GM12891 (cell line): ENCODE results near the gene CEBPG.

Experiments used
- PAX5 ChIP-seq: IDR thresholded peaks from 2 replicates; pipeline ENCODE4 v1.6.1; 2011; ENCODE audit warnings: low read length, moderate library complexity, mild to moderate bottlenecking; ENCODE audit not compliant: insufficient read depth, severe bottlenecking
- POLR2A ChIP-seq: IDR thresholded peaks from 2 replicates; pipeline ENCODE4 v1.6.1; 2011; ENCODE audit warnings: low read depth, low read length, control low read depth
- POLR2AphosphoS5 ChIP-seq: IDR thresholded peaks from 2 replicates; pipeline ENCODE4 v1.6.1; 2011; ENCODE audit warnings: low read depth, low read length, control low read depth
- SPI1 ChIP-seq: IDR thresholded peaks from 2 replicates; pipeline ENCODE4 v1.6.1; 2011; ENCODE audit warnings: low read depth, low read length, control low read depth
- TAF1 ChIP-seq: IDR thresholded peaks from 2 replicates; pipeline ENCODE4 v1.6.1; 2011; ENCODE audit warnings: low read depth, low read length, control low read depth

- no peak for TF ChIP-seq POLR2AphosphoS5
- no peak for TF ChIP-seq POLR2A
- TF ChIP-seq TAF1, result no peak
- TF ChIP-seq SPI1, result no peak
- TF ChIP-seq PAX5, result no peak
Measured at GRCh38 chr19:33349319-33350289, 23.9 kb upstream of the CEBPG start.
